GM19025 (cell line): ENCODE results near the gene NLGN3.

Experiments
- ATAC-seq: cut with Tn5 transposase; IDR thresholded peaks from one replicate; pipeline ENCODE4 v1.9.1; 2021; ENCODE audit warnings: mild to moderate bottlenecking, low read depth, moderate library complexity; ENCODE audit not compliant: unreplicated experiment

Gene NLGN3

GRCh38 chrX:71199252-71200008 is 54.8 kb downstream of the NLGN3 start:
- no peak for ATAC-seq

- ATAC-seq: no peak
These were observed 66.2 kb downstream of the NLGN3 start for GRCh38 chrX:71210816-71211215.

GRCh38 chrX:71212536-71212935 is 67.9 kb downstream of the NLGN3 start:
- ATAC-seq: no peak

- no peak for ATAC-seq
These were observed 69.5 kb downstream of the NLGN3 start for GRCh38 chrX:71214152-71214551.

GRCh38 chrX:71214604-71215337 is 70.1 kb downstream of the NLGN3 start:
- no peak for ATAC-seq

GRCh38 chrX:71215338-71215912 is 70.8 kb downstream of the NLGN3 start:
- no peak for ATAC-seq

GRCh38 chrX:71216485-71216884 is 71.8 kb downstream of the NLGN3 start:
- ATAC-seq: no peak

- ATAC-seq: no peak
These were observed 72.7 kb downstream of the NLGN3 start for GRCh38 chrX:71217298-71217697.
